Measurements from ENCODE around the gene NMBR.
"Not testable (repeated sequence)": the region's sequence is repeated elsewhere in the genome, so short reads cannot be mapped to it uniquely, and the experiment has no call there.

Gene NMBR

DNA sequence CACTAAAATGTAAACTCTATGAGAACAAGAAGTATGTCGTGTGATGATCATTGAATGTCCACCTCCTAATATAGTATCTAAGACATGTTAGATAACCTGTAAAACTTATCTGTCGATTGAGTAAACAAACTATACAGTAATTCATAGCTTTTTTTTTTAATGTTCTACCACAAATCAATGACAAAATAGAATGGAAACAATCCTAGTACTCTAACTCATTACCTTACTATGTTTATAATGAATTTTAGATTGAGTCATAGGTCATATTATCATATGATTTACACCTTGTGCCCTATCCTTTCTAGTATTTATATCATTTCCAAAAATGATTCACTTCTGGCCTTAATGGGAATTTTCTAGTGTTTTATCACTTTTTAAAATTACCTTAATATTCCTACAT, 6.3 kb upstream of the NMBR start:
- DNase-seq = no peak

GRCh38 chr6:142152746-142153145, 5.8 kb upstream of the NMBR start:
- DNase-seq = no peak

GRCh38 chr6:142141531-142141930, 5.4 kb downstream of the NMBR start:
- not testable (repeated sequence) for DNase-seq

DNA sequence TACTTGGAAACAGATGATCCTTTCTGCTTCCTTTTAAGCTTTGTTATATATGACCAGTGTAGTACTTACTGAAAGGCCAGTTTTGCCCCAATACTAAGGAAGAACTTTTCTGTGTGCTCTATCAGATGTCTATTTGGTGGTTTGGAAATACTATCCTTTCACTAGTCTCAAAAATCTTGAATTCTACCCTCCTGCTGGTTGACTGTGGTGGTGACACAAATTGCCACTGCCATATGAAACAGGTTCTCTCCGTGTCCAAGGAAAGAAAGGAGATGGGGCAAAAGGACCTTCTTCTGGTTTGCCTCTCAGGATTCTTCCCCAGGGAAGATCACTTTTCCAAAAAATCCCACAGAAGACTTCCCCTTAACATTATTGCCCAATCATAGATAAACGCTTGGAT, 8.0 kb downstream of the NMBR start:
- DNase-seq = no peak

GRCh38 chr6:142132625-142133024, 14.3 kb downstream of the NMBR start, which contains the start of gene GJE1:
Gene GJE1 (plus strand): TSS chr6:142132925. CDS start chr6:142133159, 234 bp downstream.
- DNase-seq = no peak

- no peak for DNase-seq
Observed at GRCh38 chr6:142130814-142131213, 16.1 kb downstream of the NMBR start.

- DNase-seq = no peak
Observed at GRCh38 chr6:142121342-142121741, 25.6 kb downstream of the NMBR start.

- no peak for DNase-seq
Observed at GRCh38 chr6:142118925-142119324, 28.0 kb downstream of the NMBR start.

DNA sequence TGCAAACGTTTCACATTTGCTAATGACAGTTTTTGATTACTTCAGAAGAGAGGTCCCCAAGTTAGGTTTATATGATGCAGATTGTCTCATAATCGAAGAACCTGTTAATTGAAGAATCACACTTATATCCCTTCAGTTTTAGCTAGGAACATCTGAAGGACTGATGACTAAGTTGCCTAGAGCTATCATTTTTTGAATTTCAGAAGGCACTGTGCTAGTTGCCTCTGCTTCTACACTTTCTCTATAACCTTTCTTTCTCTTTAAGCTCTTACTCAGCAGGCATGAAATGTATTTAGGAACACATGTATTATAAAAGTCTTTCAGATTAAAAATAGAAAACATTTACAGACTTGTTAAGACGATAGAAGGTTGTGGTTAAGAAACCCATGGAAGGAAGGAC, 28.6 kb downstream of the NMBR start:
- DNase-seq = no peak

- no peak for DNase-seq
Observed at GRCh38 chr6:142117366-142117765, 29.6 kb downstream of the NMBR start.

GRCh38 chr6:142112451-142113061, 34.4 kb downstream of the NMBR start:
- DNase-seq = peak; percentile 18 to 25

GRCh38 chr6:142110820-142111219, 36.1 kb downstream of the NMBR start:
- DNase-seq = not testable (repeated sequence)

DNA sequence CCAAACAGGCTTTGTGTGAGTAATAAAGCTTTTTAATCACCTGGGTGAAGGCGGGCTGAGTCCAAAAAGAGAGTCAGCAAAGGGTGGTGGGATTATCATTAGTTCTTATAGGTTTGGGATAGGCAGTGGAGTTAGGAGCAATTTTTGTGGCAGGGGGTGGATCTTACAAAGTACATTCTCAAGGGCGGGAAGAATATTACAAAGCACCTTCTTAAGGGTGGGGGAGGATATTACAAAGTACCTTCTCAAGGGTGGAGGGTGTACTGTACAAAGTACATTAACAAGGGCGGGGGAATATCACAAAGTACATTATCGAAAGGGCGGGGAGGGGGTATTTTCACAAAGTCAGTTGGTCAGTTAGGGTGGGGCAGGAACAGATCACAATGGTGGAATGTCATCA, 42.1 kb downstream of the NMBR start:
- not testable (repeated sequence) for DNase-seq

GRCh38 chr6:142088858-142089216, 58.1 kb downstream of the NMBR start:
- peak in 1 of 2 experiments; percentile 6 for DNase-seq

GRCh38 chr6:142087950-142088857, 58.7 kb downstream of the NMBR start:
- DNase-seq = no peak

DNA sequence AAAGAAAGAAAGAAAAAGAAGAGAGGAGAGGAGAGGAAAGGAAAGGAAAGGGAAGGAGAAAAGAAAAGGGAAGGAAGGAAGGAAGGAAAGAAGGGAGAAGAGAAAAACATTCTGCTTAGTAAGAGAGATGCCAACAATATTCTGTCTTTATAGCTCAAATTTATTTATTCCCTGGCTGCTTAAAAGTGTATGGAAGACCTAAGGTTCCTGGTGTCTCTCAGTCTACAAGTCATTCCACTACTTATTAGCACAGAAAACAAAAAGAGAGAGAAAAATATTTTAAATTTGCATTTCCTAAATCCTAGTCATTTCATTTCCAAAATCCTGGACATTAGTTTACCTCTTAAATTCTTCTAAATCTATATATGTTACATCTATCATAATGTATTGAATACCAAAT, 67.8 kb downstream of the NMBR start:
- DNase-seq = no peak

DNA sequence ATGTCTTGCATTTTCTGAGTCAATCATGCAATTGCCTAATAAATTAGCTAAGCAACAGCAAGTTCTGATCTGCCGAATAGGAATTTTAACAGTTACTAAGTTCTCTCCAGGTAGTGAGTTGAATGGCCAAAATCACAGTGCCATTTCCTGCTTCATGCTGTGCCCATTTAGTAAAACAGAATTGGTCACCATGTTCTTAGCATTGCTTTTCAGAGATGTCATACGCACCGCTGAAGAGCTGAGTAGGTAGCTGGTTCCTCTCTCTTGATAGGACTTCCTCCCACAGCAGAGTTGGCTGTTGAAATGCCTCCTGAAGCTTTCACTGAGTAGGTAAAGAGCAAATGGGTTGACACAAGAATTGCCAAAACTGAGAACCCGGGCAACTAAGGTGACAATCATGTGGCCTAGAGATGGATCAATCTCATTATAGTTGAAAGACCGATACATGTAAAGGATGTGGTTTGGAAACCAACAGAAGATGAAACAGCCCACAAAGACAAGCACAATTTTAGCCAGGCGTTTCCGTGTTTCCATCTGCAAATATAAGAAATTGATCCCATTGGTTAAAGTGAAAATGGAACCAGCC, 71.3 kb downstream of the NMBR start:
- no peak for DNase-seq

- DNase-seq = no peak
Observed at GRCh38 chr6:142074516-142074915, 72.4 kb downstream of the NMBR start.

GRCh38 chr6:142071981-142072380, 74.9 kb downstream of the NMBR start:
- no peak for DNase-seq

DNA sequence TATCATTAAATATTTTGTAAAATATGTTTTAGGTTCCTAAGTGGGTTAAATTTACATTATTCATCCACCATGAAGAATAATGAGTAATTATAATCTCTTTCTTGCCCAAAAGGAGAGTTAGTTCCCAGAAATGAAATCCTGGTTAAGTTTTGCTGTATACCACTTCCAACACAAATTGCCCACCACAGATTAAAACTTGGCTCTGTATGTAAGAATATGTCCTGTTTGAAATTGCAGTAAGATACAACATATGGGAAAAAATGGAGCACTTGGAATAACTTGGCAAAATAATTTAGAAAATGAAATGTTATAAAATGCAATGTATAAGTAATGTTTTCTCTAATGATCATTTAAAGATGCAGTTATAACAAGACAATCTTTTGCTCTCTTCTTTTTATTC, 78.5 kb downstream of the NMBR start:
- DNase-seq = no peak

- not testable (repeated sequence) for DNase-seq
Observed at GRCh38 chr6:142062861-142063260, 84.1 kb downstream of the NMBR start.

DNA sequence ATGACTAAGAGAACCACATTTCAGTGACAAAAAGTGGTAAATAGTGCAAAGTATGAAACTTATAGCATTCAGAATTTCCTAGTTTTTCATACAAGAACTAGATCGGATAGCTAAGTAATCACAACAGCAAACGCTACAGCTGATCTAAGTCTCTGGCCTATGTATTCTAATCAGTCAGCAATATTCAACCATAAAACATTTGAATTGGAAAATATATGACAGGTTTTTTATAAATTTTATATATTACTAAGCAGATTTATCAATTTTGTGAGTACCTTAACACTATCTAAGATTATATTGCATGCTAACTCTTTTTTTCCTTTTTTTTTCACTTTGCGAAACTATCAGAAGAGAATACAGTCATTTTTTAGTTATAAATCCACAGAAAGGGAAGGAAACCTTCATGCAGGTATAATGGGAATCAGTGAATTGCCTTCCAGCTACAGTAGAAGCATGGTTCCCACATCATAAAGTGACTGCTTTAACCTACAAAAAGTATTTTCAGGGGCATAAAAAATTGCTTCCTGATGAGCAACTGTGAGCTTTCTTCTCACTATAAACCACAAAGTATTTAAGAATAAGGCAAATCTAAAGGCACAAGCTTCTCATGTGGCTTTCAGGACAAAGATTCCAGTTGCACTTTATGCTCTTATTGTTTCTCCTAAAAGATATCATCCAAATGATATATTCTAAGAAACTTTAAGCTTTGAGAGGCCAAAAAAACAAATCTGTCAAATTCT, 88.2 kb downstream of the NMBR start:
- DNase-seq = no peak

- no peak for DNase-seq
Observed at GRCh38 chr6:142055219-142055618, 91.7 kb downstream of the NMBR start.

Measured in NCI-H187 (cell line).